ENCODE results near the gene USP6NL.
A peak's percentile ranks its signal among the peaks of the same experiment; 100 is the strongest.

USP6NL gene

GRCh38 chr10:11404901-11405300 lies 206.5 kb downstream of the USP6NL start:
- peak in 1 of 2 experiments; percentile 2 for DNase-seq

Data from NCI-H524 (cell line).